ENCODE data around the gene RACK1.
"Not testable (repeated sequence)": the region's sequence is repeated elsewhere in the genome, so short reads cannot be mapped to it uniquely, and the experiment has no call there.

The RACK1 gene

DNA sequence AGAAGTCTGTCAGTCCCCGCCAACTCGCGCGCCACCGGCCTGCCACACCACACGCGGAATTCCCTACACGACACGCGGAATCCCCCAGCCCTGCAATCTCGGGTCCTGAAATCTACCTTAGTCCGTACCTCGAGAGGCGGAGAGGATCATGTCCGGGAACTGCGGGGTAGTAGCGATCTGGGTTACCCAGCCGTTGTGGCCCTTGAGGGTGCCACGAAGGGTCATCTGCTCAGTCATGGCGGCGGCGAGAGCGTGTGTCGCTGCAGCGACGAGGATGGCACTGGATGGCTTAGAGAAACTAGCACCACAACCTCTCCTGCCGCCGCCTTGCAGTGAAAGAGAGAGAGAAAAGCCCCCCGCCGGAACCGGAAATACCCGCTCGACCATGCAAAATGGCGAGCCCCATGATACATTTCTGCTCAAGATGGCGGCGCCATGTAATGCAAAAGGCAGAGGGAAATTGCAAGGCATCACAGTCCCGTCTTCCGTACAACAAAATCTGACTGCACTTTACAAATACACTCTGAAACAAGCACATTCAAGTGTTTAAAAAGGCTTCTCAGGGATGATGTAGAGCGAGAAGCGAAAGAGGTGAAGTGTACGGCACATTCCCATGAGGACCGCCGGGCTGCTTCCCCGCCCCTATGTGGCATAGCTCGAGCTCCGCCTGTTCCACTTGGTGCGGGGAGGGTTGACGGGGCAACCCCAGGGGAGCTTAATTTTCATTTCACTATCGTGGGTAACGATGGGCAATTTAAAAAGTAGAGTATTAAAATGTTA is at the start of gene RACK1:
Gene RACK1 (minus strand): TSS at position 343 of the 780 bp plus-strand sequence. CDS start 106 bp downstream, at position 237.
- no peak for DNase-seq

DNA sequence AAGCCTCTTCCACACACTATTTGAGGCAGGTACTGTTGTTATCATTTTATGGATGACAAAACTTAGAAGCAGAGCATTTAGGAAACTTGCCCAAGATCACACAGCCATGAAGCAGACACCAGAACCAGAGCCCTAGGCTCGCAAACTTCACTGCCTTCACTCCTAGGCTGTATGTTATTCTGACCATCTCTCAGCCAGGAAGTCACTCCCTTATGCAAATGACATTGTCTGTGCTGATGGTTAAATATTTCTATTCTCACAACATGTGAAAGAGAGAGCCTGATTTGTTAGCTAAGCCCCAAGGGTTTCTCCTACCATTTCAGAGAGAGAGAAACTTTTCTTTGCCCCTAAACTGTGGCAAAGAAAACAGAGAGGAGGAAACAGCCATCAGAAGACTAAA is 43.6 kb upstream of the RACK1 start:
- DNase-seq = not testable (repeated sequence)

DNA sequence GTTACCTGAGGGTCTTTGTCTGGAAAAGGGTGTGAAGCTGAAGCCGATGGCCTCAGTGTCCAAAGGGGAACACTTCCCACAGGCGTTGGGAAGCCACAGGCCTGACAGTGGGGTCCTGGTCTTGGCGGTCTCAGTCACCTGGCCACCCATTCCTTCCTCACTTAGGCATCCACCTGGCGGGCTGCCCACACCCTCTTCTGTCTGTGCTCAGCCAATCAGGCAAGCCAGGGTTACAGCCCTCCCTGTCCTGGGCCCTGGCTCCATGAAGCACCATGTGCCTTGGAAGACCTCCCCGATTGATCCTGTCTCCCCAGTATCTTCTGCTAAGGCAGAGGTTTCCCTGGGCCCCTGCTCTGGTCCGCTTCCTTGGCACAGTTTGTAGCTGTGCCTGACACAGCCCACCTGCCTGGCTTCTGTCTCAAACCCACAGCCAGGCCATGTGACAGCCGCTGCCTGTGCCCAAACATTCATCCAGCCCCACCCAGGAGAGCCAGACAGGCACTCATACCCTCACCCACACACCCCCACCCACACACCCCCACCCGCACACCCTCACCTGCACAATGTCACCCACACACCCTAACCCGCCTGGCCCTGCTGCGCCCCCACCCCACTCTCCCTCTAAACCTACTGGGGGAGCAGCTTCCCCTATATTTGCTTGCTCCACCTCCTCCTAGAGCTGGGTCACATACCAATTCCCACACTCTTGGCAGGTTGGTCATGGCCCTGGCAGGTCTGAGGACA is 42.4 kb upstream of the RACK1 start:
- not testable (repeated sequence) for DNase-seq

DNA sequence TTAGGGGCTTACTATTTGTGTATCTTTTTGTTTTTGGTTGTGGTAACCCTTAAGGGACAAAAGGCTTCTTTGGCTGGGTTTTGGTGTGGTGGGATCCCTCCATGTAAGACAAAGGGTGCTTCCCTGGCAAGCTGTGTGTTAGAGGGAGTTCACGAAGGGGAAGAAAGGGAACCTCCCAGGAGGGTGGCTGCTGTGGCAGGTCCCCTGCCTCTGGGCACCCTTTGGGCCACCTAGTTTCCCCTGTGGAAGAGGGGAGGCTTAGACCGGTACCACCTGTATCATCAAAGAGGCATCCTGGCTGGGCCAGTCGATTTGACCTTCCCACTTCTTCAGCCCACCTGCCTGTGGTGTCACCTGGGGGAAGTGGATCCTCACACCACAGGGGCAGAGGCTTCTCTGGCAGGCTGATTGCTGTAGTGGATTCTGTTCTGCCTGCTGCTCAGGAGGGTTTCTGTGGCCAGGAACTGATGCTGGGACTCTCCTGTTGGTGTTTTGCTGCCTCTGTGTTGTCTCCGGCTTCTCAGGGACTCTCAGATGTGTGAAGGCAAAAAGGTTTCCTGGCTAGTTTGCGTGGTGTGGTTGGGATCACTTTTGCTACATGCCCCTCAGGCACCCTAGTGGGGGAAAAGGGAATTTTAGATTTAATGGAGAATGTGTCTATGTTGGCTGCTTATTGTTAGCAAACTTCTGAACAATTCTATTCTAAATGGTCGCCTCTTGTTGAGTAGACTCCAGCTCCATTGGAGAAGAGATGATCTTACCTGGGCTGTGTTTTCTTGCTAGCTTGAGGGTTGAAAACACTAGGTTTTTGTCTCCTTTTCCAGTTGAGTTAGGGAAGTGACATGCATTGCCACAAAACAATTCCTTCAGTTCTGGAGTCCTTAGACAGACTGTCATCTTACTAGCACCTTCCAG is 40.4 kb upstream of the RACK1 start:
- DNase-seq = not testable (repeated sequence)

DNA sequence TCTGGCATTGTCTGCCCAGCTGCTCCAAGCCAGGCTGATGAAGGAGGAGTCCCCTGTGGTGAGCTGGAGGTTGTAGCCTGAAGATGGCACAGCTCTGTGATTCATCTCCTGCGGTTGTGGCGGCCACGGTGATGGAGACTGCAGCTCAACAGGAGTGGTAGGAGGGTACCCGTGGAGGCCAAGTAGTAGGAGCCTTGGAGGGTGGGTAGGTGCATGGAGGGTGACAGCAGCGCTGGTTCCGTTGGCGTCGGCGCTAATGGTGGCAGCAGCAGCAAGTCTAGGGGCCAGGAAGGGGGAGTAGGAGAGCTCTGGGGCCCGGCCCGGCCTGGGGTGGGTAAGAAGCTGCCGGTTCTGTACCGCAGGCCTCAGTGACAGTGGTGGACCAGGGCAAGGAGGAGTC is 39.6 kb upstream of the RACK1 start:
- no peak for DNase-seq

DNA sequence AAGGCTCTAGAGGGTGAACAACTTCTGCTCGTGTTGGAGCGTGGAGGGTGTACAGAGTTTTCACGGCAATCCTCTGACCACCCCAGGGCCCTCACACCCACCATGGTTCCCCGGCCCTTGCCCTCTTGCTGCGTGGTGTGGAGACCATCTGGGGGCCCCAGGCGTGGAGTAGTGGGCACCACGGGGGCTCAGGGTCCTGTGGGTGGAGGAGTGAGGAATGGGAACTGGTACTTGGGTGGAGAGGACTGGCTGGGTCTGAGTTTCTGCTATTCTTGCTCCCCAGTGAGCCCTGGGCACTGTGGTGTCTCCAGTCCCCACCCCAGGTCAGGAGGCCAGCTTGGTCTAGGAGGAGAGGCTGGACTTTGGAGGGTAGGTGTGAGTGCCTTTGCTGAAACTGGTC is 39.2 kb upstream of the RACK1 start:
- DNase-seq = no peak

DNA sequence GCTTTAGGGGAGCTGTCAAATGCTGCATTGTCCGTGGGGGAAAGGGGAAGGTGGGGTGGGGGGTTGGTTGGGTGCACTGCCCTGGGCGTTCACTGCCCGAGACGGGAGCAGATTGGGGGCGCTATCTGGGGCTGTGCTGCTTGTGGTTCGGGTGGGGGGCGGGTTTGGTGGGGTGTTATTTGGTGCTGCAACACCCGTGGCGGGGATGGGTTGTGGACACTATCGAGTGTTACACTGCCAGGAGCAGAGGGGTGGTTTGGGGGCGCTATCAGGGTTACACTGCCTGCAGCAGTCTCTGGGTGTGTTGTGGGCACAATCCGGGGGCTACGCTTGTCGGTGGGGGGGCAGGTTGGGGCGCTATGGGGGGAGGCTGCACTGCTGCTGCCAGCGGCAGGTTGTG is 38.7 kb upstream of the RACK1 start:
- DNase-seq = not testable (repeated sequence)

DNA sequence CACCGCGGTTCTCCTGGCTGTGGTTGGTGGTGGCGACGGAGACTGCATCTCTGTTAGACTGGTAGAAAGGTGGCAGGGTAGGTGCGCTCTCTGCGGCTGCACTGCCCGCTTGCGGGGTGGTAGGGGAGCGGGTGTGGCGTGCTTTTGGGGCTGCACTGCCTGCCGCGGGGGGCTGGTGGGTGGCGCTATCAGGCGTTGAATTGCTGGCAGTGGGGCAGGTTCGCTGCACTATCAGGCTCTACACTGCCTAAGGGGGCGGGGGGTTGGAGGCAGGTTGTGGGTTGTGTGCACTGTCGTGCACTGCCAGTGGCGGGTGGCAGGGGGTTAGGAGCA is 38.2 kb upstream of the RACK1 start:
- no peak for DNase-seq

DNA sequence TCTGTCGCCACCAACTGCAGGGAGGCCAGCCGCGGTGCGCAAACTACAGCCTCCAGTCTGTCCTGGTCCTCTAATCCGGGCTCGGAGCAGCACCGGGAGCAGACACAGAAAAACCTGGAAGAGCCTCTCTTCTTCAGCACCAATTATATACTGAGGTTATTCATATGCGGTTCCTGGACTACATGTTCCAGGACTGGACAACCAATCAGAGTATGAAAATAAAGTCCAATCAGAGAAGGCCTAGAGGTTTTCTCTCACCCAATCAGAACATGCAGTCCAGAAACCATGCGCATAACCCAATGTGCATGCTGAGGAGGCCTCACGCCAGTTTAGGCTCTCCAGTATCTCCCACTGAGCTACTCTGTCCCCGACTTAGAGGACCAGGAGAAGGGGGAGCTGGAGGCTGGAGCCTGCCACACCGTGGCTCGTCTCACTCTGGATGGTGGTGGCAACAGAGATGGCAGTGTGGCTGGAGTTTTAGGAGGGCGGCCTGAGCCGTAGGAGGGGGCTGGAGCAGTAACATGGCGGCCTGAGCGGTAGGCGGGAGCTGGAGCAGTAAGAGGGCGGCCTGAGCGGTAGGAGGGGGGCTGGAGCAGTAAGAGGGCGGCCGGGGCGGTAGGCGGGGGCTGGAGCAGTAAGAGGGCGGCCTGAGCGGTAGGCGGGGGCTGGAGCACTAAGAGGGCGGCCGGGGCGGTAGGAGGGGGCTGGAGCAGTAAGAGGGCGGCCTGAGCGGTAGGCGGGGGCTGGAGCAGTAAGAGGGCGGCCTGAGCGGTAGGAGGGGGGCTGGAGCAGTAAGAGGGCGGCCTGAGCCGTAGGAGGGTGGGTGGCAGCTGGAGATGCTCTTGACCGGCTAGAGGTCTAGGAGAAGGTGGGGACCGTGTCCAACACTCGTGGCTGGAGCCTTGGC is 37.6 kb upstream of the RACK1 start:
- DNase-seq = no peak

DNA sequence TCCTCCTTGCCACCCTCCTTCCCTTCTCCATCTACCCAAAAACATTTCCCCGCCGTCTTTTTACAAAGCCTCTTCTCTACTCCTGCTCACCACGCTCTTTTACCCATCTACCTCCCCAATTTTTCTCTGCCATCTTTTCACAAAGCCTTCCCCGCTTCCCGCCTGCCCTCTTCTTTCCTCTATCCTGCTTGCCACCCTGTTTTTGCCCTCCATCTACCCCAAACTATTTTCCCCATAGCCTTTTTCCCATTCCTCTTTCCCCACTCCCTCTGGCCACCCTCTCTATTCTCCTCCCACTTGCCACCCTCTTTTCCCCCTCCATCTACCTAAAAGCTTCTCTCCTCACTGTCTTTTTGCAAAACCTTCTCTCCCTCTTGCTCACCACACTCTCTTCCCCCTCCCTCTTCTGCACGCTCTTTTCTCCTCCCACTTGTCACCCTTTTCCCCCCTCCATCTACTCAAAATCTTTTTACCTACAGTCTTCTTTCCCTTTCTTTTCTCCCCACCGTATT is 36.6 kb upstream of the RACK1 start:
- DNase-seq = no peak

DNA sequence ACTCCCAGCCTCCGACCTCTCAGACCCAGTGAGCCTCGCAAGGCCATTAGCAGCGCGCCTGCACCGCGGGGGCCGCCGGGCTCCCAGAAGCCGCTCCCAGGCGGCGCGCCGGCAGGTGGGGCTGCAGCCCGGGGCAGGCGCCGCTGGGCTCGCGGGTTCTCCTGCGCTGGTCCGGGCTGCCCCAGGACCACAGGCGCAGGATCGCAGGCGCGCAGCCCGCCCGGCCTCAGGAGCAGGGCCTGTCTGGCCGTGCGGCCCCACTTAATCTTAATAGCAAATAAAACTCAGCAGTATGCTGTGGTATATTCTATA is 29.7 kb upstream of the RACK1 start:
- not testable (repeated sequence) for DNase-seq

DNA sequence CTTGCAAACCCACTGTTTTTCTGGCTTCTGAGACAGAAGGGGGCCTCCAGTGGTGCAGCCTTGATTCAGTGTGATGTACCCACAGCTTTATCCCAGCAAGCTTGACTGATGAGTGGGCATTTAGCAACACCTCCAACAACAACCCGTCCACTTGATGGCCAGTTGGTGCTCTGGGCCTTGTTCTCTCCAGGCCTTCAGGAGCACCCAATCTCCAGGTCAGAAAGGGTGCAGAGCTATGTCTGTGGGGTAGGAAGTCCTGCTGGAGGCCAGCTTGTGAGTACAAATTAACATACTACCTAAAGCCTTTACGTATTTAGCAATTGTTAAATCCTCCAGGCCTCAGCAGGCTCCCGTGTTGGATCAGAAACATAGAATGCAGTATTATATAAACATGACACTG is 27.4 kb upstream of the RACK1 start:
- DNase-seq = no peak

DNA sequence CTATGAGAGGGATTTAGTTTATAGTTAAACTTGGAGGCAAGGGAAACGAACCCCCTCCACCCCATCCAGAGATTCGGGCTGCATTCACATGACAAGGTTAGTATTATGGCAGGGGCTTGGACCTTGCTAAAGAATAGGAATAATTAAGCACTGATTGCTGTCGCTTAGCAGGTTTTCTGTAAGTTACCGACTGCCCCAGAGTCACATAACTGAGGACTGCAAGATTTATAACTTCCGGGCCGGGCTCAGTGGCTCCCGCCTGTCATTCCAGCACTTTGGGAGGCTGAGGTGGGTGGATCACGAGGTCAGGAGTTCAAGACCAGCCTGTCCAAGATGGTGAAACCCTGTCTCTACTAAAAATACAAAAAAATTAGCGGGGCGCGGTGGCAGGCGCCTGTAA is 24.2 kb upstream of the RACK1 start:
- not testable (repeated sequence) for DNase-seq

DNA sequence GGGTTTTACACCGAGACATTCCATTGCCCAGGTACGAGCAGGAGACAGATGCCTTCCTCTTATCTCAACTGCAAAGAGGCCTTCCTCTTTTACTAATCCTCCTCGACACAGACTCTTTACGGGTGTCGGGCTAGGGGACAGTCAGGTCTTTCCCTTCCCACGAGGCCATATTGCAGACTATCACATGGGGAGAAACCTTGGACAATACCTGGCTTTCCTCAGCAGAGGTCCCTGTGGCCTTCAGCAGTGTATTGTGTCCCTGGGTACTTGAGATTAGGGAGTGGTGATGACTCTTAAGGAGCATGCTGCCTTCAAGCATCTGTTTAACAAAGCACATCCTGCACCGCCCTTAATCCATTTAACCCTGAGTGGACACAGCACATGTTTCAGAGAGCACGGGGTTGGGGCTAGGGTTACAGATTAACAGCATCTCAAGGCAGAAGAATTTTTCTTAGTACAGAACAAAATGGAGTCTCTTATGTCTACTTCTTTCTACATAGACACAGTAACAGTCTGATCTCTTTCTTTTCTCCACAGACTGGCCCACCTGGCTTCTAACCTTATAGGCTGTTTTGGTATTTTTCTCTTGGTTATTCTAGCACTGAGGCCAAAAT is 23.7 kb upstream of the RACK1 start:
- DNase-seq = not testable (repeated sequence)

DNA sequence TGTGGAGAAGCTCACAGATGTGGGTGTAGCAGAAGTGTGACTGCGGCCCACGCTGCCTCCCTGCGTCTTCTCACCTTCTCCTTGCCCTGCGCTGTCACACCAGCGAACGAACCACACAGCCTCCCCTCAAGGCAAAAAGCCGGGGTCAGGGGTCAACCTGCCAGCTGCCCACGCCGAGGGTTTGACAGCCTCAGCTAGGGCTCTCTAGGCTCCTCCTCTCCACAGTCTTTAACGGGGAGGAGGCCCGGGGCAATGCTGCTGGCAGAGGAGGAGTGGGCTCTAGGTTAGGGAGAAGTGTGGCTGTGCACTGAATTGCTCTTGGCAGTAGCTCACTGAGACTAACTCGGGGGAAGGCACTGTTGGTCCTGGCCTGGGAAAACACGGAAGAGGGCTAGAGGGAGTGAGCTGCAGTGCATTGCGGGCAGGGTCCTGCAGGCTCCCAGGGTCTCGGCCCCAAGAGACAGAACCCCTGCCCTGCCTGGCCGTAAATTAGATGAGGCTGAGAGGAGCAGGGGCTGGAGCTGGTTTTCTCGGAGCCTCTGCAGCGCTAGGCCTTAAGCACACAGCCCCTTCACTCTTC is 21.5 kb upstream of the RACK1 start:
- no peak for DNase-seq

DNA sequence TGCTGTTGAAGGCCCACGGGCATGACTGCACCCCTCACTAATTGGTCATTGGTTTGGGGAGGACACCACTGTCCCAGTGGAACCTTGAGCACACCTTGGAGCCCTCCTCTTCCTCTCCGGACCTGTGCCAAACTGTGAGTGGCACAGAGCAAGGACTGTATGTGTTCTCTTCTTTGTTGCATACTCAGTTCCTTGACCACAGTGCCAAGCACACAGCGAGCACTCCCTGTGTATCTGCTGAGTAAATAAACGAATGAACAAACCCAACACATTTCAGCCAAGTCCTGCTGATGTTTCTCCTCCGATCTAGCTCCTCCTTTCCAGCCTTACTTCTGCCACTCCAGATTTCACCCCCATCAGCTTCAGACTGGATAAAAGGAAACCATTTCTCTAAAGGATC is 19.9 kb upstream of the RACK1 start:
- DNase-seq = no peak

DNA sequence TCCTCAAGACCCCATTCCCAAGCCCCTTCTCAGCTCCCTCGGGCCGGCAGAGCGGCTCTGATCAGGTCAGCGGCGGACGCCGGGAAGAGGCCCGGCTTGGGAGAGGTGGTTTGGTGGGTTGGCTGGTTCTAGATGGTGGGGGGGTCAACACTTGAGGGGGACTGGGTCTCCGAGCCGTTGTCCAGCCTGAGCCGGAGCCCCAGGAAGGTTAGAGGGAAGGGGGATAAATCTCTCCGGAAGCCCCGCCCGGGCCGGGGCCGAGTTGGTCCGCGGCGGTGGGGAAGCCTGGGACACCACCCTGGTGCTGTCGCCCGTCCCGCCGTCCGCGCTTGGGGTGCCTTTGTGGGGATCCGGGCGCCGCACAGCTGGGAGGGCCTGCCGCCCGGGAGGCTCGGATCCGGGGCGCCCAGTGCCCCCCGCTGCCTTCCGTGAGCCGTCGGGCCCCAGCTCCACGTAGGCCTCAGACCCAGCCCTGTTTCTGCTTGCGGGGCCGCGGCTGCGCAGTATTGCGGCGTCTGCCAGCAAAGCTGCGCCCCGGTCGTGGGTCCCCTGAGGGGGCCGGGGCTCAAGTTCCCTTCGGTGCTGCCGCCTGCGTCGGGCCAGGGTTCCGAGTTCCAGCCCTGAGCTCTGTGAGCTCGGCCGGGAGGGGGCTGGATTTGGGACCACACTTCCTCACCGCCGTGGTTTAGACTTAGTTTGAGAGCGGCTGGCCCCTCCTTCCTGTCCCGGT is 17.8 kb upstream of the RACK1 start:
- no peak for DNase-seq

DNA sequence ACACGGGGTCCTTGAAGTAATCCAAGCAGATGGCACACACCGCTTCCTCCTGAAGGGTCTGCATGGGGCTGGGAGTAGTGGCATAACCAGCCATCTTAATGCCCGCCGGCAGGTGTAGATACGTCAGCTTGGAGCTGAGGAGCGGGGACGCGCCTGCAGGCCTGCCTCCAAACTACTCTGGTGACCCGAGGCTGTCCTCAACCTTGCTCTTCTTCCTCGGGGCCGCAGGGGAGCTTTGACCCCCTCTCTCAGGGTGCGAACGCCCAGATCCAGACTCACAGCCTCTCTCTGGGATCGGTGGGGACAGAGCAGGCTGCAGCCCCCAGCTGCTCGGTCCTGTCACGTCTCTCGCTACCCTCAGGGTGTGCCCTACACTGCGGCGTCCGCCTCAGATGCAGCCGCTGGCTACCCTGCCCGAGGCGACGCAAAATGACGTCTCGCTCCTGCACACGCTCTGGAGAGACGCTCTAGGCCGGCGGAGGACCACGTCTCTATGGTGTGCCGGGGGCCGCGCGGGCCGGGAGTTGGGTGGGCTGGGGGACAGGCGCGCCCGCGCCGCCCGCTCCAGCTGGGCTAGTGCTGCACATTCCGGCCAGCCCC is 17.1 kb upstream of the RACK1 start, which contains the start of gene TRIM52:
Gene TRIM52 (minus strand): TSS at position 424 of the 600 bp plus-strand sequence. CDS start 330 bp downstream, at position 94.
- DNase-seq = no peak

DNA sequence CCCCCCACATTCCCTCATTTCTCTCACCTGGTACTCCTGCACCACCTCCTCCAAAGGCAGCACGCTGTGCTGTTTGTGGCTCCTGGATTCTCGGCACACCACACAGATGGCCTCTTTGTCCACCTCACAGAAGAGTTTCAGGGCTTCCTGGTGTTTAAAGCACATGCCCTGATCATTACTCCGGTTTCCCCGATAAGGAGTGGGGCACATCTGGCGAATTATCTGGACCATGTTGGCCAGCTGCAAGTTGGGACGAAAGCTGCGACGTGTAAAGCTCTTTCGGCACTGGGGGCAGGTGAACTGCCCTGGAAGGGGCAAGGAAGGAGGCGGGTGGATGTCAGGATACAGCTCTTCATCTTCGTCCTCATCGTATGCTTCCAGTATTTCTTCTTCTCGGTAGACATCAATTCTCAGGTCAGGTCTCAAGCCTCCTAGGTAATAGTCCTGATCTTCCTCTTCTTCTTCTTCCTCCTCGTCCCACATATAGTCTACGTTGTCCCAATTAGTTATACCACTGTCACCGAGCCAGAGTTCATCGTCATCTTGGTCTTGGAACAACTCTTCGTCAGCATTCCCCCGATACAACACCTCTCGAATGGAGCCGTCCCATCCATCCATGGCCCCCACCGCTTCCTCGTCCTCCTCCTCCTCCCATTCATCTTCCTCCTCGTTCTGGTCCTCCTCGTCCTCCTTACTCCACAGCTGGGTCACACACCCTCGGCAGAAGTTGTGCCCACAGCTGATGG is 16.4 kb upstream of the RACK1 start:
- no peak for DNase-seq
